HepG2 (cell line): ENCODE measurements around the gene PRMT5. TPM values are rescaled to one million over a fixed set of nuclear protein-coding genes. Genes with fewer than 3 reads are reported as not detected.

ENCODE experiments used
- NR2C2 ChIP-seq: sonication (generic); formaldehyde crosslinking; IDR thresholded peaks from 2 replicates; pipeline ENCODE4 v1.4.0; 2020; ENCODE audit warnings: missing genetic modification reagents, mild to moderate bottlenecking, moderate library complexity, borderline replicate concordance
- TBX3 ChIP-seq: fragments of 450-650 bp; IDR thresholded peaks from 2 replicates; pipeline ENCODE4 v1.6.1; 2017; ENCODE audit warnings: antibody characterized with exemption, mild to moderate bottlenecking, inconsistent platforms, borderline replicate concordance
- ZNF230 ChIP-seq: sonication (generic); formaldehyde crosslinking; IDR thresholded peaks from 2 replicates; pipeline ENCODE4 v1.4.0; 2020; ENCODE audit warnings: mild to moderate bottlenecking, missing genetic modification reagents
- ZNF326 ChIP-seq: sonication (generic); formaldehyde crosslinking; IDR thresholded peaks from 2 replicates; pipeline ENCODE4 v1.4.0; 2020; ENCODE audit warnings: missing genetic modification reagents, borderline replicate concordance
- ZNF451 ChIP-seq: sonication (generic); formaldehyde crosslinking; IDR thresholded peaks from 2 replicates; pipeline ENCODE4 v1.5.0; 2020; ENCODE audit warnings: mild to moderate bottlenecking, missing genetic modification reagents
- polyA plus RNA-seq, 8 experiments: library from polyadenylated mRNA; depleted of rRNA in 3 of 8; stranded (reverse) in 7 of 8; unstranded in 1 of 8; fragments of >200 nt; fragmentation: Illumina TruSeq in 4 of 8; extraction: Trizol in 4 of 8; gene quantifications; 2 replicates each; pipeline versions ENCODE4 v1.2.1 to v1.2.3, GENCODE V29; 2011 to 2016; ENCODE audit warnings: low read depth in 4 of 8, missing spikeins in 1 of 8, mixed read lengths in 1 of 8; ENCODE audit not compliant: insufficient read depth in 1 of 8
- total RNA-seq, 5 experiments: library from RNA; depleted of rRNA; stranded (reverse); fragments of >200 nt; fragmentation: Illumina TruSeq; extraction: Trizol; gene quantifications; 2 replicates each; pipeline ENCODE4 v1.2.3, GENCODE V29; 2016; ENCODE audit warnings: low read depth in 1 of 5
- TF ChIP-seq, protein P1 (sequence below): sonication (generic); formaldehyde crosslinking; IDR thresholded peaks from 2 replicates; pipeline ENCODE4 v1.4.0; 2020; ENCODE audit warnings: missing genetic modification reagents
- TF ChIP-seq, protein P2 (sequence below): IDR thresholded peaks from 2 replicates; pipeline ENCODE4 v1.6.1; 2016; ENCODE audit warnings: low read depth
- TF ChIP-seq, protein P3 (sequence below): conservative IDR thresholded peaks from 2 replicates; pipeline ENCODE4 v1.6.1; 2018; ENCODE audit warnings: missing genetic modification reagents
- TF ChIP-seq, protein P4 (sequence below), 2 experiments: sonication (generic) in 1 of 2; formaldehyde crosslinking in 1 of 2; IDR thresholded peaks; 2 replicates each; pipeline versions ENCODE4 v1.6.1 to v1.9.0; 2014 to 2022; ENCODE audit warnings: antibody characterized with exemption in 1 of 2, borderline replicate concordance in 1 of 2, inconsistent platforms in 1 of 2, low read depth in 1 of 2, missing genetic modification reagents in 1 of 2
- TF ChIP-seq, protein P5 (sequence below): sonication (generic); formaldehyde crosslinking; IDR thresholded peaks from 2 replicates; pipeline ENCODE4 v1.8.0; 2022; ENCODE audit warnings: missing genetic modification reagents, mild to moderate bottlenecking, moderate library complexity, borderline replicate concordance

The PRMT5 gene
- total and polyA plus RNA-seq, 2 of the 13 experiments (the other 11 are each of a cell fraction or from before 2014, with no cell fraction given), result 210 to 354 TPM

DNA sequence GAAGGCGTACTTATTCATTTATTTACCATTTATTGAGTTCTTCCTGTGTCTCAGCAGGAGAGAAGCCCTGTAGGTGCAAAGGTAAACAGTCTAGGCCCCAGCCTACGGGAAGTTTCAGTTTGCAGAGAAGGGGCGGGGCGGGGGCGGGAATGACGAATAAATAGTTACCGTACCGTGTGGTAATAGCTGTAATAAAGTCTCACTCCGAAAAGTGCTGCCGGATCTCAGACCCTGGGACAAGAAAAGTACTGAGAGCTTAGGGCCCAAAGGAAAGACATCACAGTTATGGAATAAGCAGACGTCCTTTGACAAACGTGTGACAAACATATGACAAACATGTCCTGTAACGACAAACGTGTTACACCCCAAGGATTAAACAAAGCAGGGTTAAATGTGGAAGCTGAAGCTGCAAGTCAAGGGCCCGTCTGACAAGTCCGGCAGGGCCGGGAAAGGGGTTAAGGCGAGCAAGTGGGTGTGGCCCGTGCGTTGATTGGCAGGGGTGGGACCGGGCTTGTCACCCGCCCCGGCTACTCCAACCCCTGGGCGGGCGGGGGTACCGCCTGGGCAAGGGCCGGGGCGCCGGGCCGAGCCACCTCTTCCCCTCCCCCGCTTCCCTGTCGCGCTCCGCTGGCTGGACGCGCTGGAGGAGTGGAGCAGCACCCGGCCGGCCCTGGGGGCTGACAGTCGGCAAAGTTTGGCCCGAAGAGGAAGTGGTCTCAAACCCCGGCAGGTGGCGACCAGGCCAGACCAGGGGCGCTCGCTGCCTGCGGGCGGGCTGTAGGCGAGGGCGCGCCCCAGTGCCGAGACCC lies 57.7 kb downstream of the PRMT5 start, which contains the start of gene LRP10 (continued):
- TF ChIP-seq, protein P1, sequence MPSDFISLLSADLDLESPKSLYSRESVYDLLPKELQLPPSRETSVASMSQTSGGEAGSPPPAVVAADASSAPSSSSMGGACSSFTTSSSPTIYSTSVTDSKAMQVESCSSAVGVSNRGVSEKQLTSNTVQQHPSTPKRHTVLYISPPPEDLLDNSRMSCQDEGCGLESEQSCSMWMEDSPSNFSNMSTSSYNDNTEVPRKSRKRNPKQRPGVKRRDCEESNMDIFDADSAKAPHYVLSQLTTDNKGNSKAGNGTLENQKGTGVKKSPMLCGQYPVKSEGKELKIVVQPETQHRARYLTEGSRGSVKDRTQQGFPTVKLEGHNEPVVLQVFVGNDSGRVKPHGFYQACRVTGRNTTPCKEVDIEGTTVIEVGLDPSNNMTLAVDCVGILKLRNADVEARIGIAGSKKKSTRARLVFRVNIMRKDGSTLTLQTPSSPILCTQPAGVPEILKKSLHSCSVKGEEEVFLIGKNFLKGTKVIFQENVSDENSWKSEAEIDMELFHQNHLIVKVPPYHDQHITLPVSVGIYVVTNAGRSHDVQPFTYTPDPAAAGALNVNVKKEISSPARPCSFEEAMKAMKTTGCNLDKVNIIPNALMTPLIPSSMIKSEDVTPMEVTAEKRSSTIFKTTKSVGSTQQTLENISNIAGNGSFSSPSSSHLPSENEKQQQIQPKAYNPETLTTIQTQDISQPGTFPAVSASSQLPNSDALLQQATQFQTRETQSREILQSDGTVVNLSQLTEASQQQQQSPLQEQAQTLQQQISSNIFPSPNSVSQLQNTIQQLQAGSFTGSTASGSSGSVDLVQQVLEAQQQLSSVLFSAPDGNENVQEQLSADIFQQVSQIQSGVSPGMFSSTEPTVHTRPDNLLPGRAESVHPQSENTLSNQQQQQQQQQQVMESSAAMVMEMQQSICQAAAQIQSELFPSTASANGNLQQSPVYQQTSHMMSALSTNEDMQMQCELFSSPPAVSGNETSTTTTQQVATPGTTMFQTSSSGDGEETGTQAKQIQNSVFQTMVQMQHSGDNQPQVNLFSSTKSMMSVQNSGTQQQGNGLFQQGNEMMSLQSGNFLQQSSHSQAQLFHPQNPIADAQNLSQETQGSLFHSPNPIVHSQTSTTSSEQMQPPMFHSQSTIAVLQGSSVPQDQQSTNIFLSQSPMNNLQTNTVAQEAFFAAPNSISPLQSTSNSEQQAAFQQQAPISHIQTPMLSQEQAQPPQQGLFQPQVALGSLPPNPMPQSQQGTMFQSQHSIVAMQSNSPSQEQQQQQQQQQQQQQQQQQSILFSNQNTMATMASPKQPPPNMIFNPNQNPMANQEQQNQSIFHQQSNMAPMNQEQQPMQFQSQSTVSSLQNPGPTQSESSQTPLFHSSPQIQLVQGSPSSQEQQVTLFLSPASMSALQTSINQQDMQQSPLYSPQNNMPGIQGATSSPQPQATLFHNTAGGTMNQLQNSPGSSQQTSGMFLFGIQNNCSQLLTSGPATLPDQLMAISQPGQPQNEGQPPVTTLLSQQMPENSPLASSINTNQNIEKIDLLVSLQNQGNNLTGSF (CRISPR knock-in tag), result peak; percentile 59
- TF ChIP-seq, protein P2, sequence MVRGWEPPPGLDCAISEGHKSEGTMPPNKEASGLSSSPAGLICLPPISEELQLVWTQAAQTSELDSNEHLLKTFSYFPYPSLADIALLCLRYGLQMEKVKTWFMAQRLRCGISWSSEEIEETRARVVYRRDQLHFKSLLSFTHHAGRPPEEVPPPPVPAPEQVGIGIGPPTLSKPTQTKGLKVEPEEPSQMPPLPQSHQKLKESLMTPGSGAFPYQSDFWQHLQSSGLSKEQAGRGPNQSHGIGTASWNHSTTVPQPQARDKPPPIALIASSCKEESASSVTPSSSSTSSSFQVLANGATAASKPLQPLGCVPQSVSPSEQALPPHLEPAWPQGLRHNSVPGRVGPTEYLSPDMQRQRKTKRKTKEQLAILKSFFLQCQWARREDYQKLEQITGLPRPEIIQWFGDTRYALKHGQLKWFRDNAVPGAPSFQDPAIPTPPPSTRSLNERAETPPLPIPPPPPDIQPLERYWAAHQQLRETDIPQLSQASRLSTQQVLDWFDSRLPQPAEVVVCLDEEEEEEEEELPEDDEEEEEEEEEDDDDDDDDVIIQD, result peak; percentile 77
- peak; percentile 93 for TF ChIP-seq ZNF230 (CRISPR knock-in tag)
- TF ChIP-seq, protein P3, sequence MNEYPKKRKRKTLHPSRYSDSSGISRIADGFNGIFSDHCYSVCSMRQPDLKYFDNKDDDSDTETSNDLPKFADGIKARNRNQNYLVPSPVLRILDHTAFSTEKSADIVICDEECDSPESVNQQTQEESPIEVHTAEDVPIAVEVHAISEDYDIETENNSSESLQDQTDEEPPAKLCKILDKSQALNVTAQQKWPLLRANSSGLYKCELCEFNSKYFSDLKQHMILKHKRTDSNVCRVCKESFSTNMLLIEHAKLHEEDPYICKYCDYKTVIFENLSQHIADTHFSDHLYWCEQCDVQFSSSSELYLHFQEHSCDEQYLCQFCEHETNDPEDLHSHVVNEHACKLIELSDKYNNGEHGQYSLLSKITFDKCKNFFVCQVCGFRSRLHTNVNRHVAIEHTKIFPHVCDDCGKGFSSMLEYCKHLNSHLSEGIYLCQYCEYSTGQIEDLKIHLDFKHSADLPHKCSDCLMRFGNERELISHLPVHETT, result peak; percentile 88
- TF ChIP-seq, protein P4, sequence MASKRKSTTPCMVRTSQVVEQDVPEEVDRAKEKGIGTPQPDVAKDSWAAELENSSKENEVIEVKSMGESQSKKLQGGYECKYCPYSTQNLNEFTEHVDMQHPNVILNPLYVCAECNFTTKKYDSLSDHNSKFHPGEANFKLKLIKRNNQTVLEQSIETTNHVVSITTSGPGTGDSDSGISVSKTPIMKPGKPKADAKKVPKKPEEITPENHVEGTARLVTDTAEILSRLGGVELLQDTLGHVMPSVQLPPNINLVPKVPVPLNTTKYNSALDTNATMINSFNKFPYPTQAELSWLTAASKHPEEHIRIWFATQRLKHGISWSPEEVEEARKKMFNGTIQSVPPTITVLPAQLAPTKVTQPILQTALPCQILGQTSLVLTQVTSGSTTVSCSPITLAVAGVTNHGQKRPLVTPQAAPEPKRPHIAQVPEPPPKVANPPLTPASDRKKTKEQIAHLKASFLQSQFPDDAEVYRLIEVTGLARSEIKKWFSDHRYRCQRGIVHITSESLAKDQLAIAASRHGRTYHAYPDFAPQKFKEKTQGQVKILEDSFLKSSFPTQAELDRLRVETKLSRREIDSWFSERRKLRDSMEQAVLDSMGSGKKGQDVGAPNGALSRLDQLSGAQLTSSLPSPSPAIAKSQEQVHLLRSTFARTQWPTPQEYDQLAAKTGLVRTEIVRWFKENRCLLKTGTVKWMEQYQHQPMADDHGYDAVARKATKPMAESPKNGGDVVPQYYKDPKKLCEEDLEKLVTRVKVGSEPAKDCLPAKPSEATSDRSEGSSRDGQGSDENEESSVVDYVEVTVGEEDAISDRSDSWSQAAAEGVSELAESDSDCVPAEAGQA (IDR thresholded peaks at IDR 0.05; ENCODE audit: low read depth), result peak; percentile 49; the same call in 1 of the 2 replicates
- TF ChIP-seq, protein P4 (CRISPR knock-in tag; IDR thresholded peaks at IDR 0.05; ENCODE audit: borderline replicate concordance), result 0 out of 2 replicates have a peak, but pooled peaks have one; percentile 47
- TF ChIP-seq, protein P5, sequence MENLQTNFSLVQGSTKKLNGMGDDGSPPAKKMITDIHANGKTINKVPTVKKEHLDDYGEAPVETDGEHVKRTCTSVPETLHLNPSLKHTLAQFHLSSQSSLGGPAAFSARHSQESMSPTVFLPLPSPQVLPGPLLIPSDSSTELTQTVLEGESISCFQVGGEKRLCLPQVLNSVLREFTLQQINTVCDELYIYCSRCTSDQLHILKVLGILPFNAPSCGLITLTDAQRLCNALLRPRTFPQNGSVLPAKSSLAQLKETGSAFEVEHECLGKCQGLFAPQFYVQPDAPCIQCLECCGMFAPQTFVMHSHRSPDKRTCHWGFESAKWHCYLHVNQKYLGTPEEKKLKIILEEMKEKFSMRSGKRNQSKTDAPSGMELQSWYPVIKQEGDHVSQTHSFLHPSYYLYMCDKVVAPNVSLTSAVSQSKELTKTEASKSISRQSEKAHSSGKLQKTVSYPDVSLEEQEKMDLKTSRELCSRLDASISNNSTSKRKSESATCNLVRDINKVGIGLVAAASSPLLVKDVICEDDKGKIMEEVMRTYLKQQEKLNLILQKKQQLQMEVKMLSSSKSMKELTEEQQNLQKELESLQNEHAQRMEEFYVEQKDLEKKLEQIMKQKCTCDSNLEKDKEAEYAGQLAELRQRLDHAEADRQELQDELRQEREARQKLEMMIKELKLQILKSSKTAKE, result peak; percentile 88
- TF ChIP-seq NR2C2 (CRISPR knock-in tag), result peak; percentile 80
- TF ChIP-seq ZNF451 (CRISPR knock-in tag), result peak; percentile 72; the same call in 1 of the 2 replicates
- no peak for TF ChIP-seq ZNF326 (CRISPR knock-in tag)
- peak; percentile 77 for TF ChIP-seq TBX3
